ENCODE results near the gene SUSD3.

SUSD3 gene

GRCh38 chr9:93022066-93022465, 36.4 kb upstream of the SUSD3 start:
- Mint-ChIP-seq H3K4me1 (peaks cover 3% of the 10 kb centered on the region), H3K27me3 (ENCODE audit: low read depth) (peaks cover 3% of the 10 kb centered on the region), H3K36me3 (ENCODE audit: low read depth) (no peaks in the 10 kb centered on the region), H3K4me3 (no peak overlapping the region), H3K9me3 (no peaks in the 10 kb centered on the region), H3K27ac (no peak overlapping the region)
- TF ChIP-seq, protein P1, sequence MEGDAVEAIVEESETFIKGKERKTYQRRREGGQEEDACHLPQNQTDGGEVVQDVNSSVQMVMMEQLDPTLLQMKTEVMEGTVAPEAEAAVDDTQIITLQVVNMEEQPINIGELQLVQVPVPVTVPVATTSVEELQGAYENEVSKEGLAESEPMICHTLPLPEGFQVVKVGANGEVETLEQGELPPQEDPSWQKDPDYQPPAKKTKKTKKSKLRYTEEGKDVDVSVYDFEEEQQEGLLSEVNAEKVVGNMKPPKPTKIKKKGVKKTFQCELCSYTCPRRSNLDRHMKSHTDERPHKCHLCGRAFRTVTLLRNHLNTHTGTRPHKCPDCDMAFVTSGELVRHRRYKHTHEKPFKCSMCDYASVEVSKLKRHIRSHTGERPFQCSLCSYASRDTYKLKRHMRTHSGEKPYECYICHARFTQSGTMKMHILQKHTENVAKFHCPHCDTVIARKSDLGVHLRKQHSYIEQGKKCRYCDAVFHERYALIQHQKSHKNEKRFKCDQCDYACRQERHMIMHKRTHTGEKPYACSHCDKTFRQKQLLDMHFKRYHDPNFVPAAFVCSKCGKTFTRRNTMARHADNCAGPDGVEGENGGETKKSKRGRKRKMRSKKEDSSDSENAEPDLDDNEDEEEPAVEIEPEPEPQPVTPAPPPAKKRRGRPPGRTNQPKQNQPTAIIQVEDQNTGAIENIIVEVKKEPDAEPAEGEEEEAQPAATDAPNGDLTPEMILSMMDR (IDR thresholded peaks at IDR 0.05; ENCODE audit: unreplicated experiment in 3 of 3) = no peak

DNA sequence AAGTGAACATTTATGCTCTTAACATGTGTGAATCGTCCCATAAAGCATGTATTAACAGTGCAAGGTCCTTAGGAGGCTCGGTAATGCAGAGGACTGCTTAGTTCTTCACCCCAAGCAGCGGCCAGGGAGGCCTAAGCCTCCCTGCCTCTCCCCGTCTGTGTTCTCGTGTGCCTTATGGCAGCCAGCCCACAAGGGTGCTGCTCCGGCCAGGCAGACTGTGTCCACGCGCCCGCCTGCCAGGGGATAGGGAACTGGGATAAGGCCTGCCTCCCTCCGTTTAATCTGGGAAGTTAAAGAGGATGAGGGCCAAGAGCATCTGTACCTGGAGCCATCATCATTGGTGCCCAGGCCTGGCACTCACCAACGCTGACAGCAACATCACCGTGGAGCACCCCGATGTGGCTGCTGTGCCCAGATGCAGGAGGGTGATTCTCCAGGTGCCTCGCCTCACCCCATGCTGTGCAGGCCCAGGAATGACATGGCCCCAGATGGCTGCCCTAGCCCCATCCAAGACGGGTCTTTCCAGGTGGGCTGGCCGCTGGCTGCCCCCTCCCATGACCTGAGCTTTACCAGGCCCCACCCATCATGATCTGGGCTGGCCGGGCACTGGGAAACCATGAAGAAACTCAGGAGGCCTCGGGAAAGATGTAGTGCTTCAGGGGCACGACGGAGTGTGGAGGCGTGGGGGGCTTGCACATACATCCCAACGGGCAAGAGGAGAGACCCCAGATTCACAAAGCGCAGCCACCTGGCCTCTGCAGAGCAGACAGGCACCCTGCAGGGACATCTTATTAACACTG, 35.6 kb upstream of the SUSD3 start:
- Mint-ChIP-seq H3K27me3 (ENCODE audit: low read depth) (peaks cover 3% of the 10 kb centered on the region), H3K4me3 (no peak overlapping the region), H3K36me3 (ENCODE audit: low read depth) (no peaks in the 10 kb centered on the region), H3K27ac (no peak overlapping the region), H3K9me3 (no peaks in the 10 kb centered on the region), H3K4me1 (peaks cover 3% of the 10 kb centered on the region)
- TF ChIP-seq, protein P1 (IDR thresholded peaks at IDR 0.05; ENCODE audit: unreplicated experiment in 3 of 3) = no peak

GRCh38 chr9:93023521-93023815, 35.0 kb upstream of the SUSD3 start:
- Mint-ChIP-seq H3K27me3 (ENCODE audit: low read depth) (peaks cover 6% of the 10 kb centered on the region), H3K9me3 (no peaks in the 10 kb centered on the region), H3K4me3 (no peak overlapping the region), H3K4me1 (peaks cover 8% of the 10 kb centered on the region), H3K36me3 (ENCODE audit: low read depth) (no peaks in the 10 kb centered on the region), H3K27ac (no peak overlapping the region)
- TF ChIP-seq, protein P1 (IDR thresholded peaks at IDR 0.05; ENCODE audit: unreplicated experiment in 3 of 3) = no peak

- peaks cover 6% of the 10 kb centered on the region for H3K4me1 Mint-ChIP-seq
- H3K27ac Mint-ChIP-seq = no peak overlapping the region
- no peak overlapping the region for H3K4me3 Mint-ChIP-seq
- no peaks in the 10 kb centered on the region for H3K36me3 Mint-ChIP-seq (ENCODE audit: low read depth)
- TF ChIP-seq, protein P1 (IDR thresholded peaks at IDR 0.05; ENCODE audit: unreplicated experiment in 3 of 3) = no peak
- peaks cover 9% of the 10 kb centered on the region for H3K27me3 Mint-ChIP-seq (ENCODE audit: low read depth)
- no peaks in the 10 kb centered on the region for H3K9me3 Mint-ChIP-seq
Measured at GRCh38 chr9:93024646-93024910, 33.9 kb upstream of the SUSD3 start.

DNA sequence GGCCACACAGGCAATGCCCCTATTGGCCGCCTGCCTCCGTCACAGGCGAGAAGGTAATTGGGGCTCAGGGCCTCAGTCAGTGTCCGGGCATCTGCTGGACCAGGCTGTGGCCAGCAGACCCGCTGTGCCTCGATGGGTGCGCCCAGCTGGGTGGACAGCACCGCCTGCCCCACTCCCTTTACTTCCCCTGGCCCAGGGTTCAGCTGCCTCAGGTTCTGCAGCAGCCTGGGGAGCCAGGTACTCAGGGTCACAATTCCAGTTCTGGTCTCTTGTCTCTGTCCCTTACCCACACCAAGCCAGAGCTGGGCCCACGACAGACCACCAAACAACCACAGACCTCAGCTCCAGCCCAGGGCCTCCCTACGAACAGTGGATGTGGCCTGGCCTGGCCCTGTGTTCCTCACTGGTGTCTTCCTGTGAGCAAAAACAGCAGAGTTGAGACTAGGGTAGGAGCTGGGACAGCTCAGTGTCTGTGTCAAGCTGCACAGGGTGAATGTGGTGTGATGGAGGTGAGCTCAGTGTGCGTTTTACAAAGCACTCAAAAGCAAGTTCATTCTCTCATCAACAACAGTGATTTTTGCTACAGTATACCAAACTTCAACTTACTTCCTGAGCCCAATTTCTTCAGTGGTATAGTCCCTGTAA, 33.4 kb upstream of the SUSD3 start:
- H3K27ac Mint-ChIP-seq = no peak overlapping the region
- TF ChIP-seq, protein P1 (IDR thresholded peaks at IDR 0.05; ENCODE audit: unreplicated experiment in 3 of 3) = no peak
- H3K36me3 Mint-ChIP-seq (ENCODE audit: low read depth) = no peaks in the 10 kb centered on the region
- H3K27me3 Mint-ChIP-seq (ENCODE audit: low read depth) = peaks cover 11% of the 10 kb centered on the region
- H3K4me3 Mint-ChIP-seq = no peak overlapping the region
- H3K4me1 Mint-ChIP-seq = peaks cover 5% of the 10 kb centered on the region
- no peaks in the 10 kb centered on the region for H3K9me3 Mint-ChIP-seq

DNA sequence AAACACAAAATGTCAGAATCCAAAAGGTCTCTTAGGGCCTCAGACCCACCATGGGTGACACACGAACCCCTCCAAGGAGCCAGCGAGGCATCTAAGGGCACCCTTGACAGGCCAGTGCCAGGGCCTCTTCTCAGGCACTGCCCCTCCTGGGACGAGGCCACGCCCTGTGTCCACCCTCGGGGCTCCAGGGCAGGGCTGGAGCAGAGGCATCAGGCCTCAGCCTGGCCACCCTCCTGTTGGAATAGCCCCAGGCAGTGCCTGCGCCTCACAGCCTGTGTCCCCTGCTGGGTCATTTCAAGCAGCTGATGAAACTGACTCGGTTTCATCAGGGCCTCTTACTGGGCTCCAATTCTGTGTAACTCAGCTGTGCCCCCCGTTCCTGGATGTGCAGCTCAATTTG, 32.8 kb upstream of the SUSD3 start:
- peaks cover 11% of the 10 kb centered on the region for H3K27me3 Mint-ChIP-seq (ENCODE audit: low read depth)
- peaks cover 7% of the 10 kb centered on the region for H3K4me1 Mint-ChIP-seq
- H3K36me3 Mint-ChIP-seq (ENCODE audit: low read depth) = no peaks in the 10 kb centered on the region
- no peak overlapping the region for H3K27ac Mint-ChIP-seq
- no peaks in the 10 kb centered on the region for H3K9me3 Mint-ChIP-seq
- H3K4me3 Mint-ChIP-seq = no peak overlapping the region
- TF ChIP-seq, protein P1 (IDR thresholded peaks at IDR 0.05; ENCODE audit: unreplicated experiment in 3 of 3) = no peak
